H7 (cell line): Measurements from ENCODE around the gene THRB. TPM values are rescaled to one million over a fixed set of nuclear protein-coding genes. Genes with fewer than 3 reads are reported as not detected.
A peak's percentile ranks its signal among the peaks of the same experiment; 100 is the strongest.

Source experiments
- DNase-seq: peaks from one replicate; pipeline ENCODE4 v3.0.0; 2012
- H3K27me3 ChIP-seq: 2 replicates; pipeline ENCODE4 v1.6.0; 2011; ENCODE audit warnings: mild to moderate bottlenecking, low read length; ENCODE audit not compliant: control insufficient read depth, insufficient read depth
- H3K36me3 ChIP-seq: replicated peaks from 2 replicates; pipeline ENCODE4 v1.5.1; 2011; ENCODE audit warnings: low read length; ENCODE audit not compliant: control insufficient read depth, insufficient read depth
- H3K4me3 ChIP-seq: 2 replicates; pipeline ENCODE4 v1.5.1; 2011; ENCODE audit warnings: low read depth, mild to moderate bottlenecking, control low read depth, low read length, moderate library complexity; ENCODE audit not compliant: insufficient read depth
- total RNA-seq: library from RNA; depleted of rRNA; stranded (reverse); fragments of >200 nt; shearing (Covaris generic); gene quantifications from 2 replicates; pipeline ENCODE4 v1.2.3, GENCODE V29; 2014

The THRB gene
- total RNA-seq, 1 experiment from 2014 or later = 1.0 TPM

DNA sequence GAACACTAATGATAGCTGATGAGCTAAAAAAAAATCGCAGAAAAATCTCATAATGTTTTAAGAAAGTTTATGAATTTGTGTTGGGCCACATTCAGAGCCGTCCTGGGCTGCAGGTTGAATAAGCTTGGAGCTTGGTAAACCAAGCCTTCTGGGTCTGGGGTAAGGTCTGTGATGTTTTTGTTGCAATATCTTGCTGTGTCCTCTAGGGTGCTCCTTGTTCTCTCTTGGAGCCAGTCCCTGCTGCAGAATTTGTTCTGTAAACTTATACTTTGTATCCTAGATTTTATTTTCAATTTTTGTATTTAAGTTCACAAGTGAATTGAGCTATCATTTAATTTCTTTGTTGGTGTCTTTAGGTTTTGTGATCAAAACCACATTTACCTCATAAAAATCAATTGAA, 405.9 kb downstream of the THRB start:
- Histone ChIP-seq H3K36me3 (no peaks in the 10 kb centered on the region), H3K27me3 (no peaks in the 10 kb centered on the region), H3K4me3 (no peak overlapping the region)
- DNase-seq = peak; percentile 51

DNA sequence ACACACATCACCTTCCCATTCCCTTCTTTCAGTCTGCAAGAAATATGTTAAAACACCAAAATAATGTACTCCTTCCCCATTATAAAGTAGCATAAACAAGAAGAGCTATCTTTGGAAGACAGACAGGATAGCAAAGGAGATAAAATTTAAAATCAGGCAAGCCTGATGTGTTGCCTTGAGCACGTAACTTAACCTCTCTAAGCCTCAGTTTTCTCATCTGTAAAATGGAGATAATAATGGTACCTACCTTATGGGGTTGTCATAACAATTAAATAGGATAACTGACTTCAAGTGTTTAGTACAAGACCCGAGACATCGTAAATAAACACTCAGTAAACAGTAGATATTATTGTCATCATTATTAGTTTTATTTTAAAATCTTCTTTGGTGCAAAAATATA, 407.2 kb downstream of the THRB start:
- DNase-seq = no peak
- Histone ChIP-seq H3K27me3 (no peaks in the 10 kb centered on the region), H3K4me3 (no peak overlapping the region), H3K36me3 (no peaks in the 10 kb centered on the region)

DNA sequence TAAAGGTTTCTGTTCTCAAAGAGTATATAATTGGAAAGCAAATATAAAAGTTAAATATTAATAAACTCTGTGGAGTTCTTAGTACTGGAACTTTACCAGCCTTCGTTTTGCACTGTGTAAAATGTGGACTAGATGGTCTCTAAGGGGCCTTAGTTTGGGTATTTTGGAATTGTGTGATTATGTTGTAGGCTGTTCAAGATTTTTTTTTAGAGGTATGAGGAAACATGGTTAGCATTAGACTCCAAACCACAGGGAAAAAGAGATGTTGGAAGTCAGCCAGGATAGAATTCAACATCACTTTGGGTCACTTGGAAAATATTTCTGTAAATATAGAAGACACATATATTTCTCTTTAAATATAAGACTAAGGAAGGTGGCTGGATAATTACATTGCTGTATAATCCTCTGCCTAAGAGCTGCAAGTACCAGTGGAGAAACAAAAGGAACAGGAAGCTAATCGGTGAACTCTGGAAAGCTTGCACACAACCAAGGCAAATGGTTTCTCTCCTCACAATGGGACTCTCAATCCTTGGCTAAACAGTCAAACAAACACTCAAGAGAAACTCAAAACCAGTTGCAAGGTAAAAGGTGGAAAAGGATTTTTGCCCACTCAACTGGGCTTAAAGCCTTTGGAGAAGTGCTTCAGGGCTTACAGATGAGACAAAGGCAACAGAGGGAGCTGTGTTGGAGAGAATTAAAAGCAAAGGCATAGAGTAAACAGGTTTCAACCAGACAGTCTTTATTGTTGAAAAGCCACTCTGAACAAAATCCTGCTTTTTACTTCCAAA, 407.8 kb downstream of the THRB start:
- no peaks in the 10 kb centered on the region for H3K27me3 ChIP-seq
- no peaks in the 10 kb centered on the region for H3K36me3 ChIP-seq
- no peak overlapping the region for H3K4me3 ChIP-seq
- no peak for DNase-seq

DNA sequence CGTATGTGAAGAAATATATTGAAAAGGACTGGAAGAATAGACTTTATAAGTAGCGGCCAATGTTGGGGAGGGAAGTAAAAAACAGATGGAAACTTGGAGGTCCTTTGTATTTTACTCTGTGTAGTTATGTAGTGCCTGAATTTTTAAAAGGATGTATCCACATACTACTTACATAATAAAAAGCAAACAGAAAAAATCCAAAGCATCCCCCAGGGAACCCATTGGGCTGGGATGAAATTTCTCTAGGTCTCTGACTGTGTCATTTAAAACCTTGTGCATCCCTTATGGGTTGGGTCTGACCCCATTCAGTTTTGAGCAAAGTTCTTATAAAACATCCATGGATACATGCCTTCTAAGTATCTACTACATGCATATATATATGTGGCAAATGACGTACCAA, 408.4 kb downstream of the THRB start:
- no peak for DNase-seq
- Histone ChIP-seq H3K36me3 (no peaks in the 10 kb centered on the region), H3K27me3 (no peaks in the 10 kb centered on the region), H3K4me3 (no peak overlapping the region)

DNA sequence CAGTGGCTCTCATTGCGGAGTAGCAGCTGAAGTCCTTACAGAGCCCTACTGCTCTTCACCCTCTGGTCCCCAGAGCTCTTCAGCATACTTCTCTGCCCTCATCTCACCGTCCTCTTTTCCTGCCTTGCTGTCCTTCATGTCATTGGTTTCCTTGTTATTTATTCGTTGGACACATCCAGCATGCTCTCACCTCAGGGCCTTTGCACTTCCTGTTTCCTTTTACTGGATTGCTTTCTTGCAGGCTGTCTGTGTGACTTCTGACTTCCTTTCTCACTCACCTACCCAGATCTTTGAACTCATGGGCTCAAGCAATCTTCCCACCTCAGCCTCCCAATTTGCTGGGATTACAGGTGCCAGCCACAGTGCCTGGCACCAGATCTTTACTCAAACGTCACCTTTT, 422.5 kb downstream of the THRB start:
- DNase-seq = no peak
- H3K4me3 ChIP-seq = no peak overlapping the region
- H3K27me3 ChIP-seq = no peaks in the 10 kb centered on the region
- H3K36me3 ChIP-seq = no peaks in the 10 kb centered on the region

DNA sequence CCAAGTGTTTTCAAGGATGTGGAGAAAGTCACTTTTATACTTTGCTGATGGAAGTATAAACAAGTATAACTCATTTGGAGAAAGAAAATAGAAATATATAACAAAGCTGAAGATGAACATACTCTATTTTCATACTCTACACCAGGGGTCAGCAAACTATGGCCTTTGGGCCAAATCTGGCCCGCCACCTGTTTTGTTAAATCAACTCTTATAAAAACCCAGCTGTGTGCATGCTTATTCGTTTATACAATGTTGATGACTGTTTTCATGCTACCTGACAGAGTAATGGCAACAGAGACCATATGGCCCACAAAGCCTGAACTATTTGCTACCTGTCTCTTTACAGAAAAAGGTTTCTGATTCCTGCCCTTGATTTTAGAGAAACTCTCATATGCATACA, 425.6 kb downstream of the THRB start:
- Histone ChIP-seq H3K4me3 (no peak overlapping the region), H3K27me3 (no peaks in the 10 kb centered on the region), H3K36me3 (no peaks in the 10 kb centered on the region)
- DNase-seq = no peak

DNA sequence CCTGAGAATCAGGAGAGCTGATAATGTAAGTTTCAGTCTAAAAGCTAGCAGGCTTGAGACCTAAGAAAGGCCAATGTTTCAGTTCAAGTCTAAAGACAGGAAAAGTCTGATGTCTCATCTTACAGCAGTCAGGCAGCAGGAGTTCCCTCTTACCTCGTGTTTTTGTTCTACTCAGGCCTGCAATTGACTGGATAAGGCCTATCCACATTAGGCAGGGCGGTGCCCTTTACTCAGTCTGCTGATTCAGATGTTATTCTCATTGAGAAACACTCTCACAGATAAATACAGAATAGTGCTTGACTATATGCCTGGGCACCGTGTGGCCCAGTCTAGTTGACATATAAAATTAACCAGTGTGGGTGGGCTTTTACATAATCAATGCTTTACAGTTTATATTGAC, 427.2 kb downstream of the THRB start:
- no peak for DNase-seq
- no peaks in the 10 kb centered on the region for H3K36me3 ChIP-seq

More for the DNA sequence above, 427.2 kb downstream of the THRB start:
- H3K4me3 ChIP-seq = no peak overlapping the region
- H3K27me3 ChIP-seq = no peaks in the 10 kb centered on the region
